K562 (cell line): Measurements from ENCODE around the gene CCL24. TPM values are rescaled to one million over a fixed set of nuclear protein-coding genes. Genes with fewer than 3 reads are reported as not detected.
A peak's percentile ranks its signal among the peaks of the same experiment; 100 is the strongest.

ENCODE experiments used
- ARID1B ChIP-seq: fragments of 450-650 bp; IDR thresholded peaks from 2 replicates; pipeline ENCODE4 v1.6.1; 2016; ENCODE audit warnings: antibody characterized with exemption, mild to moderate bottlenecking, inconsistent platforms
- BRD4 ChIP-seq: fragments of 200-600 bp; sonication (generic); IDR thresholded peaks from 2 replicates; pipeline ENCODE4 v1.6.1; 2017; ENCODE audit warnings: inconsistent platforms
- C11orf30 ChIP-seq: fragments of 450-650 bp; IDR thresholded peaks from 2 replicates; pipeline ENCODE4 v1.6.1; 2016; ENCODE audit warnings: low read depth, mild to moderate bottlenecking
- CEBPB ChIP-seq: fragments of 450-650 bp; IDR thresholded peaks from 2 replicates; pipeline ENCODE4 v1.6.1; 2016; ENCODE audit warnings: missing genetic modification characterization, missing compliant biosample characterization
- CREB5 ChIP-seq: fragments of 250-450 bp; sonication (Bioruptor Pico); IDR thresholded peaks from 2 replicates; pipeline ENCODE4 v1.5.0; 2020; ENCODE audit warnings: mild to moderate bottlenecking
- MAFK ChIP-seq: IDR thresholded peaks from 2 replicates; pipeline ENCODE4 v1.6.1; 2011; ENCODE audit warnings: low read length, improper control_type of control experiment
- POLR2A ChIP-seq: fragments of 450-650 bp; conservative IDR thresholded peaks from 2 replicates; pipeline ENCODE4 v1.6.1; 2016
- POLR2B ChIP-seq: fragments of 450-650 bp; IDR thresholded peaks from 2 replicates; pipeline ENCODE4 v1.6.1; 2018; ENCODE audit warnings: low read depth; ENCODE audit not compliant: partially characterized antibody
- POLR2H ChIP-seq: IDR thresholded peaks from 2 replicates; pipeline ENCODE4 v1.6.1; 2016; ENCODE audit warnings: missing genetic modification characterization, low read depth, mild to moderate bottlenecking, control low read depth, missing compliant biosample characterization, moderate library complexity
- PREB ChIP-seq: sonication (generic); formaldehyde crosslinking; IDR thresholded peaks from 2 replicates; pipeline ENCODE4 v1.8.1; 2023; ENCODE audit warnings: mild to moderate bottlenecking, missing genetic modification reagents
- RBM34 ChIP-seq: fragments of 200-400 bp; formaldehyde crosslinking; IDR thresholded peaks from 2 replicates; pipeline ENCODE4 v1.6.1; 2018; ENCODE audit warnings: low read length, borderline replicate concordance; ENCODE audit not compliant: insufficient read depth
- TOE1 ChIP-seq, 2 experiments: fragments of 450-650 bp in 1 of 2; sonication (generic) in 1 of 2; formaldehyde crosslinking in 1 of 2; IDR thresholded peaks; 2 replicates each; pipeline versions ENCODE4 v1.7.1 to v1.8.0; 2016 to 2022; ENCODE audit warnings: borderline replicate concordance in 2 of 2, mild to moderate bottlenecking in 2 of 2, antibody characterized with exemption in 1 of 2, inconsistent platforms in 1 of 2, low read depth in 1 of 2, missing genetic modification reagents in 1 of 2, moderate library complexity in 1 of 2
- ZBTB11 ChIP-seq, 3 experiments: fragments of 200-800 bp in 1 of 3; fragments of 250-450 bp in 1 of 3; fragments of 450-650 bp in 1 of 3; sonication (Bioruptor Pico) in 1 of 3; sonication (Bioruptor generic) in 1 of 3; formaldehyde crosslinking in 1 of 3; IDR thresholded peaks; 2 replicates each; pipeline versions ENCODE4 v1.6.1 to v1.8.0; 2016 to 2022; ENCODE audit warnings: mild to moderate bottlenecking in 2 of 3, missing genetic modification characterization in 2 of 3, missing compliant biosample characterization in 1 of 3, moderate library complexity in 1 of 3
- ZKSCAN1 ChIP-seq: fragments of 150-350 bp; IDR thresholded peaks from 2 replicates; pipeline ENCODE4 v1.6.1; 2016; ENCODE audit warnings: low read depth, low read length
- ZNF12 ChIP-seq: sonication (generic); formaldehyde crosslinking; IDR thresholded peaks from 2 replicates; pipeline ENCODE4 v1.4.0; 2020; ENCODE audit warnings: mild to moderate bottlenecking, missing genetic modification reagents
- ZNF175 ChIP-seq: fragments of 200-800 bp; sonication (Bioruptor generic); IDR thresholded peaks from 2 replicates; pipeline ENCODE4 v1.6.1; 2016; ENCODE audit warnings: low read depth, mild to moderate bottlenecking, missing genetic modification characterization, missing compliant biosample characterization
- ZNF766 ChIP-seq: fragments of 200-800 bp; sonication (Bioruptor generic); conservative IDR thresholded peaks from 2 replicates; pipeline ENCODE4 v1.6.1; 2016; ENCODE audit warnings: missing genetic modification characterization, missing compliant biosample characterization
- ZNF780A ChIP-seq: fragments of 250-450 bp; sonication (Bioruptor Pico); IDR thresholded peaks from 2 replicates; pipeline ENCODE4 v1.5.0; 2021; ENCODE audit warnings: mild to moderate bottlenecking
- polyA plus RNA-seq, 8 experiments: library from polyadenylated mRNA; depleted of rRNA in 4 of 8; stranded (reverse) in 5 of 8; unstranded in 3 of 8; fragments of >200 nt; fragmentation: Nextera tagmentation in 2 of 8; fragmentation: Illumina TruSeq in 1 of 8; extraction: Ambion mirVana in 2 of 8; extraction: Trizol in 1 of 8; gene quantifications; 2 replicates each; pipeline versions ENCODE4 v1.2.1 to v1.2.3, GENCODE V29; 2011 to 2014; ENCODE audit warnings: inconsistent platforms in 1 of 8, missing spikeins in 1 of 8
- total RNA-seq, 7 experiments: library from RNA; depleted of rRNA in 6 of 7; stranded (reverse); fragments of >200 nt in 6 of 7; fragmentation: Illumina TruSeq in 2 of 7; extraction: Trizol in 2 of 7; gene quantifications; 2 replicates each; pipeline versions ENCODE4 v1.2.1 to v1.2.3, GENCODE V29; 2011 to 2021; ENCODE audit warnings: low replicate concordance in 1 of 7
- TF ChIP-seq, protein P1 (sequence below): conservative IDR thresholded peaks from 2 replicates; pipeline ENCODE4 v1.6.1; 2011; ENCODE audit warnings: low read depth, mild to moderate bottlenecking, low read length; ENCODE audit not compliant: control insufficient read depth

Gene CCL24
- total and polyA plus RNA-seq, 9 of the 15 experiments (the other 6 are each of a cell fraction or from before 2014, with no cell fraction given) = 0.45 to 3.6 (median 0.95) TPM; not detected in 1

GRCh38 chr7:75772081-75773077, 41.2 kb downstream of the CCL24 start, which contains the start of gene CCL26 (continued):
- TF ChIP-seq POLR2B (no peak), PREB (CRISPR knock-in tag) (no peak), ZNF175 (0 out of 2 replicates have a peak, but pooled peaks have one; percentile 48), ZNF12 (0 out of 2 replicates have a peak, but pooled peaks have one; percentile 42), C11orf30 (peak; percentile 61; the same call in 1 of the 2 replicates), RBM34 (no peak), ARID1B (peak; percentile 44; the same call in 1 of the 2 replicates), CREB5 (CRISPR knock-in tag) (no peak), TOE1 (IDR thresholded peaks at IDR 0.05; ENCODE audit: borderline replicate concordance) (0 out of 2 replicates have a peak, but pooled peaks have one; percentile 23), TOE1 (CRISPR knock-in tag; IDR thresholded peaks at IDR 0.05; ENCODE audit: borderline replicate concordance, low read depth) (no peak), BRD4 (no peak), POLR2A (0 out of 2 replicates have a peak, but pooled peaks have one; percentile 35), ZNF766 (CRISPR knock-in tag) (peak; percentile 68; the same call in 1 of the 2 replicates), ZKSCAN1 (no peak), MAFK (no peak), ZBTB11 (CRISPR knock-in tag; IDR thresholded peaks at IDR 0.05) (peak in 1 of 3 experiments; percentile 23; a peak in 1 of 6 replicates), POLR2H (tag) (no peak), ZNF780A (CRISPR knock-in tag) (no peak), CEBPB (tag) (no peak)
- TF ChIP-seq, protein P1, sequence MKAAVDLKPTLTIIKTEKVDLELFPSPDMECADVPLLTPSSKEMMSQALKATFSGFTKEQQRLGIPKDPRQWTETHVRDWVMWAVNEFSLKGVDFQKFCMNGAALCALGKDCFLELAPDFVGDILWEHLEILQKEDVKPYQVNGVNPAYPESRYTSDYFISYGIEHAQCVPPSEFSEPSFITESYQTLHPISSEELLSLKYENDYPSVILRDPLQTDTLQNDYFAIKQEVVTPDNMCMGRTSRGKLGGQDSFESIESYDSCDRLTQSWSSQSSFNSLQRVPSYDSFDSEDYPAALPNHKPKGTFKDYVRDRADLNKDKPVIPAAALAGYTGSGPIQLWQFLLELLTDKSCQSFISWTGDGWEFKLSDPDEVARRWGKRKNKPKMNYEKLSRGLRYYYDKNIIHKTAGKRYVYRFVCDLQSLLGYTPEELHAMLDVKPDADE = no peak
